Ureter (tissue), 1 donor: ENCODE data around the gene ELF1. TPM values are rescaled to one million over a fixed set of nuclear protein-coding genes. Genes with fewer than 3 reads are reported as not detected.
"Not testable (repeated sequence)": the region's sequence is repeated elsewhere in the genome, so short reads cannot be mapped to it uniquely, and the experiment has no call there.

Experiments
- DNase-seq: peaks from one replicate; pipeline ENCODE4 v3.0.0-alpha.2; 2020; ENCODE audit warnings: low spot score
- total RNA-seq: library from RNA; stranded (reverse); gene quantifications from one replicate; pipeline ENCODE4 v1.2.4, GENCODE V29; 2023
- donor health status: DM: yes; HTN: yes; CAD: no.

The ELF1 gene
- total RNA-seq, 1 donor from 2014 or later, result 124 TPM

DNA sequence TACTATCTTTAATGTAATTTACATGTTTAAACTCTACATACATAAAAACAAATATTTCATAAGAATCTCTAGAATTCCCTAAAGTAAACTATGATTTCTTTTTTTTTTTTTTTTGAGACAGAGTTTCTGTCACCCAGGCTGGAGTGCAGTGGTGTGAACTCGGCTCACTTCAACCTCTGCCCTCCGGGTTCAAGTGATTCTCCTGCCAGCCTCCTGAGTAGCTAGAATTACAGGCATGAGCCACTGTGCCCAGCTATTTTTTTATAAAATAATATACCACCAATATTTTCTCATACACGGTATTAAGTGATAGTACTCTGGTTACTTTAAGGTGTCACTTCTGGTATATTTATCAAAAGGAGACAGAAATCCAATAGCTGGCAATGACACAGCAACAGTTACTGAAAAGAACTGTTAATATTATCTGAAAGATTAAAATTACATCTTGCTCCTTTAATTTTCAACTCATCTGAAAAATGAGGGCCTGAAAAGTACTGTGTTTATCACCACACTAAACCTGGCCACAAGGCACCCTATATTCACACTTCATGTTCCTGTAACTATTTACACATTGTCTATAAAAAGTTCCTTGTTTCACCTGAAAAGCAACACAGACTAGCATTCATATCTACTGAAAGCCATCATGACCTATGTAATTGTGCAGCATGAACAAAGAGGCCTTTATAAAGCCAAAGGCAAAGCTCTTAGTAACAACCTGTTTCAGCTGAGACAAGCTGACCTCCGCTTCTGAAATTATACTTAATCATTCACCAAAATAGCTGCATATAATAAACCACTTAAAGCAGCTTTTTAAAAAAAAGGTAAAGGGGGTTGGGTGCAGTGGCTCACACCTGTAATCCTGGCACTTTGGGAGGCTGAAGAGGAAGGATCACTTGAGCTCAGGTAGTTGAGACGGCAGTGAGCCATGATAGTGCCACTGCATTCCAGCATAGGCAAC is 123.6 kb downstream of the ELF1 start:
- DNase-seq, result no peak

DNA sequence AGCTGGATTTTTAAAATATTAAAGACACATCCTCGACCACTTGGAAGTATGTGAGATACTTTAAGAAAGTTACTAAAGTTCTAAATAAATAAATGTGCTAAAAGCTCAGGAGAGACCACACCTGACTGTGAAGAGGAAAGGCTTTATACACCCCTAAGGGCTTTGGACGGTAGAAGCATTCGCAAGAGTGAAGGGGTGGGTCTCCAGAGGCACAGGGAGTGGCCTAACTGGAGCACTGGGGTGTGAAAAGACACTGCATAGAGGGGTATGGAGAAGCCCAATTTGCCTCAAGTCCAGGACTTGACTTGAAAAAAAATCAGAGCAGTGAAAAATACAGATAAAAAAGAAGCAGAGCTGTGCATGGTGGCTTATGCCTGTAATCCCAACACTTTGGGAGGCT is 125.5 kb downstream of the ELF1 start:
- DNase-seq, result not testable (repeated sequence)

GRCh38 chr13:40886017-40886416 is 133.1 kb downstream of the ELF1 start:
- no peak for DNase-seq

GRCh38 chr13:40884175-40884574 is 134.9 kb downstream of the ELF1 start:
- DNase-seq, result not testable (repeated sequence)

Other genes with a start within 250 kb of the ELF1 start
- 25.5 TPM for gene MRPS31, start 248.1 kb downstream of the ELF1 start, total RNA-seq
- 5.2 TPM for gene SLC25A15, start 229.7 kb downstream of the ELF1 start, total RNA-seq
- 11.3 TPM for gene WBP4, start 42.2 kb upstream of the ELF1 start, total RNA-seq
- 7.0 TPM for gene KBTBD6, start 113.5 kb upstream of the ELF1 start, total RNA-seq
- 6.4 TPM for gene KBTBD7, start 175.3 kb upstream of the ELF1 start, total RNA-seq
- 12.3 TPM for gene MTRF1, start 244.3 kb upstream of the ELF1 start, total RNA-seq